Ishikawa (cell line): ENCODE results near the gene IL1RL2.

Experiments used
- CEBPB ChIP-seq: IDR thresholded peaks from 2 replicates; pipeline ENCODE4 v1.6.1; 2012
- CREB1 ChIP-seq: IDR thresholded peaks from 2 replicates; pipeline ENCODE4 v1.6.1; 2012; ENCODE audit warnings: low read depth
- EGR1 ChIP-seq: IDR thresholded peaks from 2 replicates; pipeline ENCODE4 v1.6.1; 2012
- EP300 ChIP-seq: IDR thresholded peaks from 2 replicates; pipeline ENCODE4 v1.6.1; 2012; ENCODE audit warnings: borderline replicate concordance
- FOXM1 ChIP-seq: IDR thresholded peaks from 2 replicates; pipeline ENCODE4 v1.6.1; 2012; ENCODE audit warnings: low read depth, borderline replicate concordance
- RAD21 ChIP-seq: IDR thresholded peaks from 2 replicates; pipeline ENCODE4 v1.6.1; 2012; ENCODE audit warnings: low read depth
- REST ChIP-seq: IDR thresholded peaks from 2 replicates; pipeline ENCODE4 v1.6.1; 2012; ENCODE audit warnings: low read depth, mild to moderate bottlenecking
- TCF12 ChIP-seq: IDR thresholded peaks from 2 replicates; pipeline ENCODE4 v1.6.1; 2012; ENCODE audit warnings: low read depth
- TEAD4 ChIP-seq: IDR thresholded peaks from 2 replicates; pipeline ENCODE4 v1.6.1; 2012
- YY1 ChIP-seq: IDR thresholded peaks from 2 replicates; pipeline ENCODE4 v1.6.1; 2012; ENCODE audit warnings: low read depth
- ZBTB7A ChIP-seq: IDR thresholded peaks from 2 replicates; pipeline ENCODE4 v1.6.1; 2012; ENCODE audit warnings: low read depth

DNA sequence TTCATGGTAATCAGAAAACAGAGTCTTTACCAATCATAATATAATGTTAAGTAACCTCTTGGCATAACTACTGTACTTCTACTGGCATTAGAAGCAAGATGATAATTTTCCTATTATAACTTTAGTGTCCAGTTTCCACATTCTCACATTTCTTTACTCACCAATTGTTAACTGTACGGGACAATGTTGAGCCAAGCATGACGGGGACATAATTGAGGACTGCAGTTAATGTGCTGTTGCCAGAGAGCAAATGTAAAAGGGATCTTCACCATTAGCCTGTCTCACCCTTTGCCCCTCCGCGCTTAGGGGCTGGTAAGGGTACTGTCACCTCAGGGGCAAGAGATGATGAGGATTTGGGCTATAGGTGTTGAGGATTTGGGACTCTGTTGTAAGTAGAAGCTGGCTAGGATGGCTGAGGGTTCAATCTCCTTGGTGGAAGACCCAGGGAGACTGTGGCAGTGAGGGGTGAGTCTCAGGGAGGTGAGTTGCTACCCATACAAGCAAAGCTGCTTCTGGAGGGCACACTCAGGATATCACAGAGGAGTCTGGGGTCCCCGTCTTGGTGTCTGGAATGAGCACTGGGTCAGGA is 70.1 kb downstream of the IL1RL2 start:
- TF ChIP-seq EP300 = peak; percentile 62; the same call in 1 of the 2 replicates
- TF ChIP-seq TEAD4 = peak; percentile 58; the same call in 1 of the 2 replicates
- no peak for TF ChIP-seq REST
- no peak for TF ChIP-seq CREB1
- no peak for TF ChIP-seq RAD21
- no peak for TF ChIP-seq ZBTB7A
- TF ChIP-seq YY1 = no peak
- TF ChIP-seq TCF12 = no peak
- no peak for TF ChIP-seq EGR1
- TF ChIP-seq CEBPB = 0 out of 2 replicates have a peak, but pooled peaks have one; percentile 47
- TF ChIP-seq FOXM1 = peak; percentile 26; the same call in 1 of the 2 replicates
